ENCODE data around the gene DLGAP1. TPM values are rescaled to one million over a fixed set of nuclear protein-coding genes. Genes with fewer than 3 reads are reported as not detected.

The DLGAP1 gene
- polyA plus RNA-seq, 1 experiment = 0.09 TPM

DNA sequence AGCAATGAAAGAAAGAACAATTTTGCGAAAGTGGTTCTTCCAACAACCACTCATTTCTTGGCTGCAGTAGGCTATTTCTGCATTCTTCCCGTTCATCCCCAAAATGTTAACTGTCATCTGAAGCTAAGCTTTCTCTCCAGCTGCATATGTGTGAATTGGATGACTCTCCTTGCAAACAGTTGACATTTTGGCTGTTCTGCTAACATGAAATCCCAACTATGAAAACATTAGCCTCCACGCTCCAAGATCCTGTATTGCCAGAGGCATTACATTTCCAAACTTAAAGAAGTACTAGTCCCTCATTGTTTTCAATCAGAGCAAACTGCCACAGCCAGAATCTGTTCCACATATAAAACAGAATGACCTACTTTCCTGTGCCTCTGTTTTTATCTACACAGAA lies 916.7 kb downstream of the DLGAP1 start:
- H3K27me3 ChIP-seq (ENCODE audit: control insufficient read depth, insufficient read depth, low read length) = peaks cover 6% of the 10 kb centered on the region
- H3K27ac ChIP-seq (ENCODE audit: low read depth, low read length) = no peak overlapping the region
- TF ChIP-seq, protein P1, sequence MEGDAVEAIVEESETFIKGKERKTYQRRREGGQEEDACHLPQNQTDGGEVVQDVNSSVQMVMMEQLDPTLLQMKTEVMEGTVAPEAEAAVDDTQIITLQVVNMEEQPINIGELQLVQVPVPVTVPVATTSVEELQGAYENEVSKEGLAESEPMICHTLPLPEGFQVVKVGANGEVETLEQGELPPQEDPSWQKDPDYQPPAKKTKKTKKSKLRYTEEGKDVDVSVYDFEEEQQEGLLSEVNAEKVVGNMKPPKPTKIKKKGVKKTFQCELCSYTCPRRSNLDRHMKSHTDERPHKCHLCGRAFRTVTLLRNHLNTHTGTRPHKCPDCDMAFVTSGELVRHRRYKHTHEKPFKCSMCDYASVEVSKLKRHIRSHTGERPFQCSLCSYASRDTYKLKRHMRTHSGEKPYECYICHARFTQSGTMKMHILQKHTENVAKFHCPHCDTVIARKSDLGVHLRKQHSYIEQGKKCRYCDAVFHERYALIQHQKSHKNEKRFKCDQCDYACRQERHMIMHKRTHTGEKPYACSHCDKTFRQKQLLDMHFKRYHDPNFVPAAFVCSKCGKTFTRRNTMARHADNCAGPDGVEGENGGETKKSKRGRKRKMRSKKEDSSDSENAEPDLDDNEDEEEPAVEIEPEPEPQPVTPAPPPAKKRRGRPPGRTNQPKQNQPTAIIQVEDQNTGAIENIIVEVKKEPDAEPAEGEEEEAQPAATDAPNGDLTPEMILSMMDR (IDR thresholded peaks at IDR 0.05; ENCODE audit: low read depth, low read length) = no peak
- H3K9me3 ChIP-seq (ENCODE audit: control insufficient read depth, insufficient read depth, low read length) = no peaks in the 10 kb centered on the region
- CTCF ChIA-PET = interaction anchor here (0.6 kb wide), 1 partner anchor 55 kb away, joined by 3 read pairs; no protein-coding TSS in a partner anchor
- POLR2A ChIA-PET = no interaction called here
- no peak for DNase-seq (ENCODE audit: low read depth, low spot score)
- no peak overlapping the region for H3K4me3 ChIP-seq (ENCODE audit: low read depth, low read length)

DNA sequence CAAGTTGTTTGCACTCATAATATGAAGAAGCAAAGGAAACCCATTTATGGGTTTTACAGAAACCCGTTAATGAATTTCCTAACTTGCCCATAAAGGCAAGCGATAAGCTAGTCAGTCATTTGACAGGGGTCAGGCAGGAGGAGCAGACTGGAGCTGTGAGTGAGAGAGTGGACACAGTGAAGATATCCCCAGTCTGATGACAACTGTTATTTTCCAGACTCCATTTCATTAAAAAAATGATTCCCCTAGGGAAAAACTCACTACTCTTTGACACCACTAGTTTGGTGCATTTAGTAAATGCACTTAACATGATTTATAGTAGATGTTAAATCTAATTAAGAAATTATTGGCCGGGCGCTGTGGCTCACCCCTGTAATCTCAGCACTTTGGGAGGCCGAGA lies 924.3 kb downstream of the DLGAP1 start:
- DNase-seq (ENCODE audit: low read depth, low spot score) = no peak
- H3K27ac ChIP-seq (ENCODE audit: low read depth, low read length) = no peak overlapping the region
- ChIA-PET POLR2A (no interaction called here), CTCF (interaction anchor here (0.6 to 1.4 kb wide), 2 partner anchors 76 to 173 kb away, joined by 3 to 6 read pairs; no protein-coding TSS in a partner anchor)
- H3K27me3 ChIP-seq (ENCODE audit: control insufficient read depth, insufficient read depth, low read length) = peaks cover 4% of the 10 kb centered on the region
- TF ChIP-seq, protein P1 (IDR thresholded peaks at IDR 0.05; ENCODE audit: low read depth, low read length) = no peak
- H3K9me3 ChIP-seq (ENCODE audit: control insufficient read depth, insufficient read depth, low read length) = no peaks in the 10 kb centered on the region
- no peak overlapping the region for H3K4me3 ChIP-seq (ENCODE audit: low read depth, low read length)

DNA sequence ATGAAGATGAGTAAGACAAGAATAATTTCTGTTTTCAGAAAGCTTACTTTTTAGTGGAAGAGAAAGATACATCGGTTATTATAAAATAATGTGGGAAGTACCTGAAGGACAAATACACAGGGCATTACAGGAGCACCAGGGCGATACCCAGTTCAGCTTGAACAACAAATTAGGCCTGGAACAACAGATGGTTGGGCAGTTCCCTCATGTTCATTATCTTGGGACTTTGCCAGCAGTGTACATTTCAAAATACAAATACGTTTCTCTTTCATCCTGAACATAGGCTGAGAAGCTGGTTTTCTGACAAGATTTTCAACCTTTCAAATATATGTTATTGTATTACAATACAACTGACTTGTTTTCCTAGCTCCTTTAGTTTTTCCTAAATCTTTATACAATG lies 925.5 kb downstream of the DLGAP1 start:
- Histone ChIP-seq H3K9me3 (ENCODE audit: control insufficient read depth, insufficient read depth, low read length) (no peaks in the 10 kb centered on the region), H3K27me3 (ENCODE audit: control insufficient read depth, insufficient read depth, low read length) (peaks cover 4% of the 10 kb centered on the region), H3K4me3 (ENCODE audit: low read depth, low read length) (no peak overlapping the region), H3K27ac (ENCODE audit: low read depth, low read length) (no peak overlapping the region)
- TF ChIP-seq, protein P1 (IDR thresholded peaks at IDR 0.05; ENCODE audit: low read depth, low read length) = no peak
- DNase-seq (ENCODE audit: low read depth, low spot score) = no peak
- ChIA-PET POLR2A (no interaction called here), CTCF (interaction anchor here (1.4 kb wide), 1 partner anchor 75 kb away, joined by 6 read pairs; no protein-coding TSS in a partner anchor)

DNA sequence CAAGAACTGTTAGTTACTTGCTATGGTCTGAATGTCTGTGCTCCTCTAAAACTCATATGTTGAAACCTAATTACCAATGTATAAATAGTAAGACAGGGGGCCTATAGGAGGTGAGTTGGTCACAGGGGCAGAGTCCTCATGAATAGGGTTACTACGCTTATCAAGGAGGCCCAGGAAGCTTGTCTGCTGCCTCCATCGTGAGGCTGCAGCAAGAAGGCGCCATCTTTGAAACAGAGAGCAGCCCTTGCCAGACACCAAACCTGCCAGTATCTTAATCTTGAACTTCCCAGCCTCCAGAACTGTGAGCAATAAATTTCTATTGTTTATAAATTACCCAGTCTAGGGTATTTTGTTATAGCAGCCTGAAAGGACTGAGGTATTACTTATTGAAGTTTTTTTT lies 926.0 kb downstream of the DLGAP1 start:
- H3K27me3 ChIP-seq (ENCODE audit: control insufficient read depth, insufficient read depth, low read length) = peaks cover 4% of the 10 kb centered on the region
- TF ChIP-seq, protein P1 (IDR thresholded peaks at IDR 0.05; ENCODE audit: low read depth, low read length) = no peak
- no peak overlapping the region for H3K4me3 ChIP-seq (ENCODE audit: low read depth, low read length)
- ChIA-PET POLR2A (no interaction called here), CTCF (interaction anchor here (0.5 kb wide), 1 partner anchor 125 kb away, joined by 5 read pairs; no protein-coding TSS in a partner anchor)
- H3K27ac ChIP-seq (ENCODE audit: low read depth, low read length) = no peak overlapping the region
- peaks cover under 1% of the 10 kb centered on the region; the same call in 1 of the 2 replicates for H3K9me3 ChIP-seq (ENCODE audit: control insufficient read depth, insufficient read depth, low read length)
- DNase-seq (ENCODE audit: low read depth, low spot score) = no peak

DNA sequence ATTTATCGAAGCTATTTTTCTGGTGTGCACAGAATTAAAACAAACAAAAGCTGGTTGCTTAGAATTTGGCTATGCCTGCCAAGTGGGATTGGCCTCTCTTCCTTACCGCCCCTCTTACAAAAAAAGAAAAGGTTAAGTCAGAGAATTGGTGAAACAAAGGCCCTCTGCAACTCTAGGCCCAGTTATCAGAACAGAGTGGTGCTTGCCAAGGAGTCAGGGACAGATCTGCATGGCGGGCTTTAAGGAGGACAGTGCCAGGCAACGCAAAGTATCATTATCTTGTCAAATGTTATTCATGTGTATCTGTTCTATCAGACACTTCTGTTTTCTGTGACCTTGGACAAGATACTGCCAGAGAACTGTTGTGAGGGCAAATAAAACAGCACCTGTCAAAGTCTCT lies 926.9 kb downstream of the DLGAP1 start:
- Histone ChIP-seq H3K9me3 (ENCODE audit: control insufficient read depth, insufficient read depth, low read length) (peaks cover 8% of the 10 kb centered on the region), H3K4me3 (ENCODE audit: low read depth, low read length) (no peak overlapping the region), H3K27ac (ENCODE audit: low read depth, low read length) (no peak overlapping the region), H3K27me3 (ENCODE audit: control insufficient read depth, insufficient read depth, low read length) (peaks cover 4% of the 10 kb centered on the region)
- POLR2A ChIA-PET = no interaction called here
- CTCF ChIA-PET = no interaction called here
- TF ChIP-seq, protein P1 (IDR thresholded peaks at IDR 0.05; ENCODE audit: low read depth, low read length) = no peak
- DNase-seq (ENCODE audit: low read depth, low spot score) = no peak

All from AG04450 (cell line).